Glomerular visceral epithelial cell (primary cell): ENCODE measurements around the gene LONRF2.

Source experiments
- DNase-seq: peaks from one replicate; pipeline ENCODE4 v3.0.0-alpha.2; 2016; ENCODE audit errors: extremely low spot score

The LONRF2 gene

DNA sequence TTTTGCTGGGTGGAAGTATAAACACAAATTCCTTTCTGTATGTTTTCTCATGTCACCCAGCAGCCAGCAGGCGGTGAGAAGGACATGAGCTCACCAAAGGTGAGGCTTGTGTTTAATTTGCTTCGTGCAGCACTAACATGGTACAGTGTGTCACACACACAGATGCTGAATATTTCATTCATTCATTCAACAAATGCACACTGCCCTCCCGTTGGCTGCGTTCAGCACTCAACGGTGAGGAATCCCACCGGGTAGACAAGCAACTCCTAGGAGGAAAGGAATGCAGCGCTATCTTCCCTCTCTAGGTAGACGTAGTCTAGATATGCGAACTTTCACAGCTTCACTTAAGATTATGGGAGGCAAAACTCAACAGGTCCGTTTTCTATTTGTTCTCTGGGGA is 85.1 kb downstream of the LONRF2 start:
- no peak for DNase-seq

DNA sequence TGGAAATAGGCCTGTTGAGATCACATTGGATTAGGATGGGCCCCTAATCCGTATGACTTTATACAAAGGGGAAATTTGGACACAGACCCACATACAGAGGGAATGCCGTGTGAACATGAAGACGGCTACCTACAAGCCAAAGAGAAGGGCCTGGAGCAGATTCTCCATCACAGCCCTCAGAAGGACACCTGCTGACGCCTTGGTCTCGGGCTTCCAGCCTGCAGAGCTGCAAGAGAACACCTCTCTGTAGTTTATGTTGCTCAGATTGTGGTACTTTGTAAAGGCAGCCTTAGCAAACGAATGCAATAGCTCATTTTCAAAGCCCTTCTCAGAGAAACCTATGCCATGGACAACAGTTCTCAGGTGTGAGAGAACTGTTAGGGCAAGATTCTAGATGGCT is 86.1 kb downstream of the LONRF2 start:
- no peak for DNase-seq

DNA sequence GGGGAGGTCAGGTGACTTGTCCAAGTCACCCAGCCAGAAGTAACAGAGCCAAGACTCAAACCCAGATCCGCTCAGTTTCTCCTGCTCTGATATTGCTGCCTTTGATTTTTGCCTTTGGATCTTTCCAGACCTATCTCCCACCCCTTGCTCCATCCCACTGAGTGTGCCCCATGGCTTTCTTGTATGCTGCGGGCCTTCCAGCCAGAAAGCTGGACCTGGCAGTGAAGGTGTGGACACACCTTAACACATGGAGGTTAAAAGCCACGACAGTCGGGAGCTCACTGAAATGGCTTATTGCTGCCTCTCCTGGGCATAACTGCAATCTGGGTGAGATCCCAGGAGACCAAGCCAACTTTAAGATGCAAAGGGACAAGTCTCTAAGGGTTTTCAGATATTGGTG is 86.7 kb downstream of the LONRF2 start:
- no peak for DNase-seq

DNA sequence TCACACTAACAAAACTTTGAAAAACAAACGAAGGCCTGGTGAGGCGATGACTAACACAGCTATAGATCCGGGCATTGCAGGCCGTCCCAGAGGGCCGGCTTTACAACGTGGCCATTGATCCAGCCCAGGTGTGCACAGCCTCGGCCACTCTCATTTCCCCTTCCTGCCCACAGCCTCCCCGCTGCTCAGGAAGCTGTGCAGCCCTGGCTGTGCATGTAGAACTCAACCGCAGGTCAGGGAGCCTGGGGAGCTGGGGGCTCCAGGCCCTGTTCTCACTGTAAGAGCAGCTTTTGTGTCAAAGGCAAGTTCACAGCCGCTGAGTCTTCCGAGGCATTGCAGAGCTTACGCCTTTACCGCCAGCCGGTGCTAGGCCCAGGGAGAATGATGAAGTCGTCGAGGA is 87.2 kb downstream of the LONRF2 start:
- DNase-seq = no peak

DNA sequence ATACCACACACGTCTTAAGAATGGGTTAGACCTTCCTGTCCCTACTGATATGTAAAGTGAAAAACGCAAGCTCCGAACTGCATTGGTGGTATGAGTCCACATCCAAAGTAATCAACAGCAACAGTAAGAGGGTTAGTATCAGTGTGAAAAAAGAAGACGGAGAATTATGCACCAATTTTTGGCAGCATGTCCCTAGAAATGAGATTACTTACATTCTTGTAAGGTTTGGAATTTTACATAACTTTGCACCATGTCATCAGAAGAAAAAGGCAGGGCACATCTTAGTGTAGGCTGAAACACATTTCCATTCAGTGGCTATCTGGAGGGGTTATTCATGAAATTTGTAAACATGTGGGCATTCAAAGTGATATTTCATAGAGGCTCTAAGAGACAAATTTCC is 88.2 kb downstream of the LONRF2 start:
- DNase-seq = no peak

DNA sequence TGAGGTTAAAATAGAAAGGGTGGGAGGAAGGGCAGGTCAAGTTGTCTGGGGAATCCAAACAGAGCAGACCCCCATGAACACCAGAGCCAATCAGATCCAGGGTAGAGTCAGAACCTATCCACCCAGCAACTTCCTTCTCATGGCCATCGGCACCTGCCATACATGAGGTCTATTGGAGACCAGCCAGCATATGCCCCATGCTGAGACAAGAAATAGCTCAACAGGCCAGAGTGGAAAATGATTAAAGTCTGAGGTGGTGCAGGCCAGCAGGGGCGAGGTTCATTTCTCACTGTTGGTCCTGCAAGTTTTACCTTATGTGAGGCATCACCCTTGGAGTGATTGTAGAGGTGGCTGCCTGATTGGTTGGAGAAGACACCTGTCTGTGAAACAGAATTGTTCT is 89.2 kb downstream of the LONRF2 start:
- no peak for DNase-seq

DNA sequence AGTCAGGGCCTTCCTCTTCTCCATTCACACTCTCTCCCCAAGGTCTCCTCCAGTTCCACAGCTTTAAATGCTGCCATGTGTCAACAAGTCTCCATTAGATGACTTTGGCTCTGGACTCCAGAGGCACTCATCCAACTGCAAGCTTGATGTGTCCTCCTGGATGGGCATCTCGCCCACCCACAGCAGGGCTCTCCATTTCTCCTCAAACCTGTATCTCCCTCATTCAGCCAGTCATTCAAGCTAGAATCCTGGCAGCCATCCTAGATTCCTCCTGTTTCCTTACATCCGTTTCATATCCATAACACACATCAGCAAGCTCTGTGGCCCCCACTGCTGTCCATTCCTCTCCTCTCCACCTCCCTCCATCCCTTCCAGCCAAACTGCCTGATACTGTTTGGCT is 91.5 kb downstream of the LONRF2 start:
- DNase-seq = no peak

DNA sequence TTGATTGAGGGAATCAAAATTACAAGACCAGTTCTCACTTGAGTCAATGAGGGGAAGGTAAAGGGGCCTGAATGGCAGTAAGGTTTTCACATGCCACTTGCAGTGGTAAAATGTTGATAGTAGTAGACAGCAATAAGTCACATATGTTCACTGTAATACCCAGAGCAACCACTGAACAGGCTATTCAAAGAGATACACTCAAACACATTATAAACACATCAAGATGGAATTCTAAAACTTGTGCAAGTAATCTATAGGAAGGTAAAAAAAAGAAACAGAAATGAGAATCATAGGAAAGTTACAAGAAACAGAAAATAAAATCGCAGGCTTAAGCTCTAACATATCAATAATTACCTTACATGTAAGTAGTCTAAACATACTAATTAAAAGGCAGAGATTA is 93.3 kb downstream of the LONRF2 start:
- no peak for DNase-seq

DNA sequence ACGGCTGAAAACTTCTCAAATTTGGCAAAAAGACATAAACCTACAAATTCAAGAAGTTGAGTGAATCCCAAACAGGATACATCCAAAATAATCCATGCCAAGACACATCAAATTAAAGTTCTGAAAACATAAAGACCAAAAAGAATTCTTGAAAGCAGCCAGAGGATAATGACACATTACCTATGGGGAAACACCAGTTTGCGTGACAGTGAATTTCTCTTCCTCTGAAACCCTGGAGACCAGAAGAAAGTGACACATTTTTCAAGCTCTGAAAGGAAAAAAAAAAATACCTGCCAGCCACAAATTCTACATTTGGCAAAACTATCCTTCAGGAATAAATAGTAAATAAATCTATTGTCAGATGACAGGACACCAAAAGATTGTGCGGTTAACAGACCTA is 93.9 kb downstream of the LONRF2 start:
- DNase-seq = no peak

DNA sequence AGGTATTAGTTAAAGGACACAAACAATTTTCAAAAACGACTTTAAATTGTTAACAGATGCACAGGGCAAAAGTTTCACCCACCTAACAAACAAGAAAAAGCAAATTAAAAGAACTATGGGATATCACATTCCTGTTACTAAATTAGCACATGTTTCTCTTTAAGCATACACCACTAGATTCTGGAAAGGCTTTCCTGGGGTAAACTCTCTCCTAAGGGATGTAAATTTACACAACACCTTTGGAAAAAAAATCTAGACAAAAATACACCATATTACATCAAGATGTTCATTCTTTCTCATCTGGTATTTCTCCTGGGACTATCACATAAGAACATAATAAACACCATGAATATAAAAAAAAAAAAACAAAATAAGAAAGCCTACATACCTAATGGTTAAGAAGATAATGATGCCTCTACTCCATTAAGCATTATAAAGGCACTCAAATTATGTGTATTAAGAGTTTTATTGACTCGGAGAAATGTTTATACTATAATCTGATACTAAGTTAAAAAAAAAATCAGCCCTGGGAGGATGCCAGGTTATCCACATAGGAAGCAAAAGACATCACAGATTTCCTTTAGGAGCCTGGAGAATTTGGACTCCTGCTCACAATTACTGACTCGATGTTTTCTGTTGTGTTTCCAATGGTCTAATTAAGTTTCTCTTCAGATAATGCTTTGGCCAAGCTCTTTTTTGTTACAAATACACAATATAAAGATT is 97.2 kb downstream of the LONRF2 start:
- no peak for DNase-seq

DNA sequence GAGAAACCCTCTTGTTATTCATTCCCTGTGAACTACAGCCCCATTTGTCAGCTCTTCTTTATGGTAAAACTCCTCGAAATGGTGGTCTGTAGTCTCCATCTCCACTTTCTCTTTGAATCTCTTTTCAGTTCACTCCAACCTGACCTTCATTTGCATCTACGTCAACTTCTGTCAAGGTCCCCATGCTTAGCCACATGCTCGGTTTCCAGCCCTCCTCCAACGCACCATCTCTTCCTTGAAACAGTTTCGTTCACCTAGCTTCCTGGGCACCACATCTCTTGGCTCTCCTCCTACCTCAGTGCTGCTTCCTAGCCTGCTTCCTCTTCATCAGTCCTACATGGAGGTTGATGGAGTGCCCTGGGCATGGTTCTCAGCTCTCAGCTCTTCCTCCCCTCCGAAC is 98.8 kb downstream of the LONRF2 start:
- no peak for DNase-seq
